ENCODE measurements around the gene MRPL30.

GRCh38 chr2:99200076-99200800 is 19.3 kb downstream of the MRPL30 start:
- TF ChIP-seq CTCF (IDR thresholded peaks at IDR 0.05) (no peak), POLR2AphosphoS5 (IDR thresholded peaks at IDR 0.05; ENCODE audit: low read depth, low read length) (no peak), SIN3A (IDR thresholded peaks at IDR 0.05; ENCODE audit: borderline replicate concordance, insufficient read depth, low read depth, low read length) (no peak), TCF7L2 (IDR thresholded peaks at IDR 0.05; ENCODE audit: low read depth, low read length) (no peak)
- TF ChIP-seq, protein P1, sequence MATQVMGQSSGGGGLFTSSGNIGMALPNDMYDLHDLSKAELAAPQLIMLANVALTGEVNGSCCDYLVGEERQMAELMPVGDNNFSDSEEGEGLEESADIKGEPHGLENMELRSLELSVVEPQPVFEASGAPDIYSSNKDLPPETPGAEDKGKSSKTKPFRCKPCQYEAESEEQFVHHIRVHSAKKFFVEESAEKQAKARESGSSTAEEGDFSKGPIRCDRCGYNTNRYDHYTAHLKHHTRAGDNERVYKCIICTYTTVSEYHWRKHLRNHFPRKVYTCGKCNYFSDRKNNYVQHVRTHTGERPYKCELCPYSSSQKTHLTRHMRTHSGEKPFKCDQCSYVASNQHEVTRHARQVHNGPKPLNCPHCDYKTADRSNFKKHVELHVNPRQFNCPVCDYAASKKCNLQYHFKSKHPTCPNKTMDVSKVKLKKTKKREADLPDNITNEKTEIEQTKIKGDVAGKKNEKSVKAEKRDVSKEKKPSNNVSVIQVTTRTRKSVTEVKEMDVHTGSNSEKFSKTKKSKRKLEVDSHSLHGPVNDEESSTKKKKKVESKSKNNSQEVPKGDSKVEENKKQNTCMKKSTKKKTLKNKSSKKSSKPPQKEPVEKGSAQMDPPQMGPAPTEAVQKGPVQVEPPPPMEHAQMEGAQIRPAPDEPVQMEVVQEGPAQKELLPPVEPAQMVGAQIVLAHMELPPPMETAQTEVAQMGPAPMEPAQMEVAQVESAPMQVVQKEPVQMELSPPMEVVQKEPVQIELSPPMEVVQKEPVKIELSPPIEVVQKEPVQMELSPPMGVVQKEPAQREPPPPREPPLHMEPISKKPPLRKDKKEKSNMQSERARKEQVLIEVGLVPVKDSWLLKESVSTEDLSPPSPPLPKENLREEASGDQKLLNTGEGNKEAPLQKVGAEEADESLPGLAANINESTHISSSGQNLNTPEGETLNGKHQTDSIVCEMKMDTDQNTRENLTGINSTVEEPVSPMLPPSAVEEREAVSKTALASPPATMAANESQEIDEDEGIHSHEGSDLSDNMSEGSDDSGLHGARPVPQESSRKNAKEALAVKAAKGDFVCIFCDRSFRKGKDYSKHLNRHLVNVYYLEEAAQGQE (IDR thresholded peaks at IDR 0.05; ENCODE audit: insufficient read depth in 1 of 2, low read depth in 2 of 2, low read length in 1 of 2) = no peak
